IgD-negative memory B cell (primary cell): ENCODE results near the gene PRKAR1B. TPM values are rescaled to one million over a fixed set of nuclear protein-coding genes. Genes with fewer than 3 reads are reported as not detected.

Experiments
- H3K27ac Mint-ChIP-seq, 3 donors: one replicate each; pipeline ENCODE4 v1.8.0; 2020 to 2022; ENCODE audit warnings: mild to moderate bottlenecking in 3 of 3, mixed read lengths in 3 of 3, moderate library complexity in 1 of 3
- H3K27me3 Mint-ChIP-seq: one replicate; pipeline ENCODE4 v1.8.0; 2021; ENCODE audit warnings: mixed read lengths
- H3K36me3 Mint-ChIP-seq: one replicate; pipeline ENCODE4 v1.8.0; 2020; ENCODE audit warnings: mild to moderate bottlenecking, mixed read lengths
- H3K4me1 Mint-ChIP-seq, 3 donors: one replicate each; pipeline ENCODE4 v1.8.0; 2020 to 2022; ENCODE audit warnings: mixed read lengths in 3 of 3, mild to moderate bottlenecking in 1 of 3
- H3K4me3 Mint-ChIP-seq, 4 donors: one replicate each; pipeline ENCODE4 v1.8.0; 2020 to 2022; ENCODE audit warnings: mild to moderate bottlenecking in 4 of 4, mixed read lengths in 4 of 4, moderate library complexity in 3 of 4
- H3K9me3 Mint-ChIP-seq, 3 donors: one replicate each; pipeline ENCODE4 v1.8.0; 2020 to 2021; ENCODE audit warnings: mixed read lengths in 3 of 3, mild to moderate bottlenecking in 1 of 3
- polyA plus RNA-seq: library from polyadenylated mRNA; unstranded; fragments of 300-500 nt; fragmentation: Illumina TruSeq; gene quantifications from one replicate; pipeline ENCODE4 v1.2.3, GENCODE V29; 2021

PRKAR1B gene
- polyA plus RNA-seq, 1 donor from 2014 or later: 4.6 TPM

DNA sequence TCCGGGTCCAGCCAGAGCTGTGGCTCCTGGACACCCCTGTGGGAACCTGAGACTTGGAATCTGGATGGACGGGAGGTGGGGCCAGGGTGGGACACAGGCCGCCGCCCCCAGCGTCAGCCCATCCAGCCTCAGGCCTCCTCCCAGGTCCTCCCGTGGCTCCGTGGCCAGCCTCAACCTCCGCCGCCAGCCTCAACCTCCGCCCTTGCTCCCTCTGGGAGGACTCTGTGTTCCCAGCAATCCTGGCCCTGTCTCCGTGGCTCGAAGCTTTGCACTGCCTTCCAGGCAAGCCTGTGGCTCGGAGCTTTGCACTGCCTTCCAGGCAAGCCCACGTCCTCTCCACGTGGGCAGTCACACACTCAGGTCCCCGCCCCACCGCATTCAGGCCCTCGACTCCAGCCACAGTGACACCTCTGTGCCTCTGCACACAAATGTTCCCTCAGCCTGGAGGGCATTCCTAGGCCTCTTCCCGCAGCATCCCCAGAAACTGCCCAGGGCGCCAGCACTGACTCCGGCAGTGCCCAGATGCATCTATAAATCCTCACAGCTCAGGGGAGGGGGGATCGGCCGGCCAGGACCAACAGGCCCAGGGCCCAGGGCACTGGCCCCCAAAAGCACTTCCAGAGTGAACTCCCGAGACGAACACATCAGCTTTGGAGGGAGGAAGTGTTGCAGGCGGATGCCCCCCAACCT is 162.8 kb downstream of the PRKAR1B start:
- no peaks in the 10 kb centered on the region for H3K9me3 Mint-ChIP-seq
- H3K27me3 Mint-ChIP-seq: no peaks in the 10 kb centered on the region
- no peak overlapping the region for H3K4me3 Mint-ChIP-seq
- no peak overlapping the region for H3K27ac Mint-ChIP-seq
- H3K4me1 Mint-ChIP-seq: no peaks in the 10 kb centered on the region
- peaks cover 4% of the 10 kb centered on the region for H3K36me3 Mint-ChIP-seq

DNA sequence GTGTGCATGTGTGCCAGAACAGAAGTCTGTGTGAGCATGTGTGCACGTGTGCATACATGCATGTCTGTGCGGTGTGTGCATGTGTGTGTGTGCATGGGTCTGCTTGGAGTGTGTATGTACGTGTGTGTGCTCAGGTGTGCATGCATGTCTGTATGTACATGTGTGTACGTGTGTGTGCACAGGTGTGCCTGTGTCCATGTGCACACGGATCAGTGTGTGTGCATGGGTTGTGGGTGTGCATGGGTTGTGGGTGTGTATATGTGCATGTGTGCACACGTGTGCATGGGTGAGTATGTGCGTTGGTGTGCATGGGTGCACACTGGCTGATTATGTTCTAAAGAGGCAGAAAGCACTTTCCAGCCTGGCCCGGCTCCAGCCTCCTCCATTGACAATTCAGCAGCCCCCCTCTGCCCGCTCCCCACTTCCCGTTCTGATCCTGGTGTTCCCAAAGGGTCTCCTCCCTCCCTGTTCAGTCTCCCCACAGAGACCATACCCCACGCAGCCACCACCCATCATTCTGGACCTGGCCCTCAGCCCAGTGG is 163.4 kb downstream of the PRKAR1B start:
- no peaks in the 10 kb centered on the region for H3K9me3 Mint-ChIP-seq
- no peak overlapping the region for H3K4me3 Mint-ChIP-seq
- no peaks in the 10 kb centered on the region for H3K4me1 Mint-ChIP-seq
- no peaks in the 10 kb centered on the region for H3K27me3 Mint-ChIP-seq
- H3K36me3 Mint-ChIP-seq: peaks cover 4% of the 10 kb centered on the region
- H3K27ac Mint-ChIP-seq: no peak overlapping the region

- Mint-ChIP-seq H3K27ac (no peak overlapping the region), H3K9me3 (no peaks in the 10 kb centered on the region), H3K4me1 (no peaks in the 10 kb centered on the region), H3K27me3 (no peaks in the 10 kb centered on the region), H3K36me3 (peaks cover 4% of the 10 kb centered on the region), H3K4me3 (no peak overlapping the region)
Observed at GRCh38 chr7:562789-563628, 164.1 kb downstream of the PRKAR1B start.

DNA sequence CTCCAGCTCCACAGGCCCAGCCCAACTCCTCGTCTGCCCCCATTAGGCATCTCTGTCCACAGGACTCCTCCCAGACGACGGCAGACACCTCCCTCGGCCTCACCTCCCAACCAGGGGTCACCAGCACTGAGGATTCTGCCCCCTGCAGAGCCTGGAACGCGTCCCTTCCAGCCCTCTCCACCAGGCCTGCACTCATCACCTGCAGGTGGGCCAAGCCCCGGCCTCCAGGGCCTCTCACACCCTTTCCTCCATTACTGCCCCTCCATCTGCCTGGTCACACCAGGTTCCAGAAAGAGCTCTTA is 164.8 kb downstream of the PRKAR1B start:
- Mint-ChIP-seq H3K36me3 (peaks cover 4% of the 10 kb centered on the region), H3K27me3 (no peaks in the 10 kb centered on the region), H3K27ac (no peak overlapping the region), H3K9me3 (no peaks in the 10 kb centered on the region), H3K4me3 (no peak overlapping the region), H3K4me1 (no peaks in the 10 kb centered on the region)

GRCh38 chr7:561631-562373 is 165.3 kb downstream of the PRKAR1B start:
- Mint-ChIP-seq H3K27ac (no peak overlapping the region), H3K27me3 (no peaks in the 10 kb centered on the region), H3K4me3 (no peak overlapping the region), H3K36me3 (peaks cover 4% of the 10 kb centered on the region), H3K4me1 (no peaks in the 10 kb centered on the region), H3K9me3 (no peaks in the 10 kb centered on the region)

- no peak overlapping the region for H3K27ac Mint-ChIP-seq
- no peaks in the 10 kb centered on the region for H3K9me3 Mint-ChIP-seq
- no peaks in the 10 kb centered on the region for H3K4me1 Mint-ChIP-seq
Observed at GRCh38 chr7:560966-561630, 166.0 kb downstream of the PRKAR1B start.

GRCh38 chr7:559396-559705 is 167.7 kb downstream of the PRKAR1B start:
- no peaks in the 10 kb centered on the region for H3K27me3 Mint-ChIP-seq

More at GRCh38 chr7:560966-561630, 166.0 kb downstream of the PRKAR1B start:
- no peaks in the 10 kb centered on the region for H3K27me3 Mint-ChIP-seq
- peaks cover 4% of the 10 kb centered on the region for H3K36me3 Mint-ChIP-seq
- no peak overlapping the region for H3K4me3 Mint-ChIP-seq

GRCh38 chr7:557558-557881 is 169.6 kb downstream of the PRKAR1B start:
- H3K27ac Mint-ChIP-seq: no peak overlapping the region
- no peaks in the 10 kb centered on the region for H3K9me3 Mint-ChIP-seq
- H3K4me1 Mint-ChIP-seq: no peaks in the 10 kb centered on the region
- no peaks in the 10 kb centered on the region for H3K27me3 Mint-ChIP-seq
- H3K4me3 Mint-ChIP-seq: no peak overlapping the region
- H3K36me3 Mint-ChIP-seq: no peaks in the 10 kb centered on the region

More at GRCh38 chr7:559396-559705, 167.7 kb downstream of the PRKAR1B start:
- no peak overlapping the region for H3K4me3 Mint-ChIP-seq
- H3K4me1 Mint-ChIP-seq: no peaks in the 10 kb centered on the region
- H3K27ac Mint-ChIP-seq: no peak overlapping the region
- H3K9me3 Mint-ChIP-seq: no peaks in the 10 kb centered on the region
- peaks cover 4% of the 10 kb centered on the region for H3K36me3 Mint-ChIP-seq

- H3K4me1 Mint-ChIP-seq: no peaks in the 10 kb centered on the region
- no peaks in the 10 kb centered on the region for H3K36me3 Mint-ChIP-seq
- no peaks in the 10 kb centered on the region for H3K9me3 Mint-ChIP-seq
- no peak overlapping the region for H3K4me3 Mint-ChIP-seq
- H3K27ac Mint-ChIP-seq: no peak overlapping the region
- no peaks in the 10 kb centered on the region for H3K27me3 Mint-ChIP-seq
Observed at GRCh38 chr7:556837-557557, 170.1 kb downstream of the PRKAR1B start.

GRCh38 chr7:556291-556826 is 170.7 kb downstream of the PRKAR1B start:
- H3K4me3 Mint-ChIP-seq: no peak overlapping the region
- no peaks in the 10 kb centered on the region for H3K4me1 Mint-ChIP-seq
- H3K27me3 Mint-ChIP-seq: no peaks in the 10 kb centered on the region
- no peaks in the 10 kb centered on the region for H3K9me3 Mint-ChIP-seq
- no peaks in the 10 kb centered on the region for H3K36me3 Mint-ChIP-seq
- H3K27ac Mint-ChIP-seq: no peak overlapping the region

DNA sequence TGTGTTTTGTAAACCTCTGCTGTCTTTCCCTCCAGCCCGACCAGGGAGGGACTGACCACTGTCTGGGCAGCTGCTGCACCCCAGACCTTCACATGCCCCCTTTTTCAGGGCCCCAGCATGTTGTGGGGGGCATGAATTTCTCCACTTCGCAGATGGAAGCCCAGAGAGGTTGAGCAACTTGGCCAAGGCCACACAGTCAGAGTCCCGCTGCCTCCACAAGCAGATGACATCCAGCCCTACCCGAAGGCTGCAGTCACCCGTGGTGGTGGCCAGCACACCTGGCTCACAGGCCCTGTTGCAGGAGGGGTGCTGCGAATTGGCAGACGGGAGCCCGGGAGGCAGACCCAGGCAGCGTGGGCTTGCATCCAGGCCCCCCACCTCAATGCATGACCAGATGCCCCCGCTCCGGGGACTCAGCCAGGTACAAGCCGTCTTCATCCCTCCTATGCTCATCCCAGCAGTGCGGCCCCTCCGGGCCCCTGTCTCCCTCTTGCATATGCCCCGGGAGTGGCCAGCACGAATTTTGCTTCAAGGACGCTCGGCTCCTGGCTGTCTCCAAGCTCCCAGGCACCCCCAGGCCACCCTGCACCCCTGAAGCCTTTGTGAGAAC is 171.4 kb downstream of the PRKAR1B start:
- Mint-ChIP-seq H3K27ac (no peak overlapping the region), H3K4me1 (no peaks in the 10 kb centered on the region), H3K4me3 (no peak overlapping the region), H3K27me3 (no peaks in the 10 kb centered on the region), H3K9me3 (no peaks in the 10 kb centered on the region), H3K36me3 (no peaks in the 10 kb centered on the region)

DNA sequence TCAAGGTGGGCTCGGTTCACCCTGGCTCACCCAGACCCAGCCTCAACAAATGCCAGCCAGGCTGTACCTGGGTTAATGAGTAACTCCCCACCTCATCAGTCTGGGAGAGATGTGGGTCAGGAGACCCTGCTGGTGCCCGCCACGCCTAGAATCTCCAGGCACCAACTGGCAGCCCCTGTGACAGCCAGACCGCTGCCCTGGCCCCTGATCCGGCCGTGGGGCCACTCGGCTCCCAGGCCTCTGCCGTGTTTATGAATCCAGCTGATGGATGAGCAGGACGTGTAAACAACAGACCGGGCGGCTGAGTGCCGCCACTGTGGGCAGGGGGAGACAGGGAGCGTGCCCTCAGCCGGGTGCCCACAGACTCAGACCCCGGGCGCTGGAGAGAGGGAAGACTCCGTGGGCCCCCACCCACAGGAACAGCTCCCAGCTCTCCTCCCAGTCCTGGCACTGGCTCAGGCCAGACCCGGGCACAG is 173.4 kb downstream of the PRKAR1B start:
- H3K27me3 Mint-ChIP-seq: no peaks in the 10 kb centered on the region

GRCh38 chr7:552868-553635 is 174.0 kb downstream of the PRKAR1B start:
- Mint-ChIP-seq H3K9me3 (no peaks in the 10 kb centered on the region), H3K4me1 (no peaks in the 10 kb centered on the region), H3K4me3 (no peak overlapping the region), H3K27ac (no peak overlapping the region), H3K36me3 (no peaks in the 10 kb centered on the region), H3K27me3 (no peaks in the 10 kb centered on the region)

More for the DNA sequence above, 173.4 kb downstream of the PRKAR1B start:
- no peaks in the 10 kb centered on the region for H3K9me3 Mint-ChIP-seq
- no peak overlapping the region for H3K27ac Mint-ChIP-seq
- no peaks in the 10 kb centered on the region for H3K4me1 Mint-ChIP-seq
- no peak overlapping the region for H3K4me3 Mint-ChIP-seq
- no peaks in the 10 kb centered on the region for H3K36me3 Mint-ChIP-seq
